Epithelial cell of proximal tubule (primary cell): Measurements from ENCODE around the gene RETREG1. TPM values are rescaled to one million over a fixed set of nuclear protein-coding genes. Genes with fewer than 3 reads are reported as not detected.

Source experiments
- DNase-seq: peaks from one replicate; pipeline ENCODE4 v3.0.0-alpha.2; 2011; ENCODE audit warnings: low read depth
- H3K4me3 ChIP-seq: 2 replicates; pipeline ENCODE4 v1.5.1; 2011; ENCODE audit warnings: low read depth, mild to moderate bottlenecking, low read length
- CTCF ChIP-seq: conservative IDR thresholded peaks from 2 replicates; pipeline ENCODE4 v1.5.1; 2012; ENCODE audit warnings: low read depth, mild to moderate bottlenecking, low read length
- total RNA-seq: library from RNA; depleted of rRNA; stranded (reverse); fragments of >200 nt; gene quantifications from 2 replicates; pipeline ENCODE4 v1.2.3, GENCODE V29; 2015

The RETREG1 gene
- total RNA-seq, 1 donor from 2014 or later = 17.5 TPM

GRCh38 chr5:16557477-16557876 lies 59.3 kb downstream of the RETREG1 start:
- no peak for TF ChIP-seq CTCF
- no peak for DNase-seq
- H3K4me3 ChIP-seq = no peak overlapping the region

GRCh38 chr5:16554110-16554509 lies 62.7 kb downstream of the RETREG1 start:
- no peak overlapping the region for H3K4me3 ChIP-seq
- TF ChIP-seq CTCF = no peak
- no peak for DNase-seq

- TF ChIP-seq CTCF = peak; percentile 97
- no peak overlapping the region for H3K4me3 ChIP-seq
- DNase-seq = no peak
These were observed 64.0 kb downstream of the RETREG1 start for GRCh38 chr5:16552666-16553343.

GRCh38 chr5:16551628-16552027 lies 65.2 kb downstream of the RETREG1 start:
- H3K4me3 ChIP-seq = no peak overlapping the region
- no peak for TF ChIP-seq CTCF
- DNase-seq = no peak

- peak overlapping the region; percentile 35 for H3K4me3 ChIP-seq
- TF ChIP-seq CTCF = peak; percentile 92
- DNase-seq = no peak
These were observed 66.4 kb downstream of the RETREG1 start for GRCh38 chr5:16550316-16550952.

GRCh38 chr5:16549491-16550206 lies 67.1 kb downstream of the RETREG1 start:
- DNase-seq = no peak
- TF ChIP-seq CTCF = no peak
- peak overlapping the region; percentile 35 for H3K4me3 ChIP-seq
